ENCODE data around the gene AGBL1.

GRCh38 chr15:86620641-86621349, 541.1 kb downstream of the AGBL1 start:
- TF ChIP-seq CTCF (IDR thresholded peaks at IDR 0.05; ENCODE audit: borderline replicate concordance, extremely low read depth, low read length, poor library complexity, severe bottlenecking) (no peak), EZH2 (IDR thresholded peaks at IDR 0.05; ENCODE audit: borderline replicate concordance, low read depth, low read length, severe bottlenecking) (no peak)

All from DND-41 (cell line).